WERI-Rb-1 (cell line): ENCODE results near the gene RBBP5.

Experiments used
- DNase-seq: peaks from one replicate; pipeline ENCODE4 v3.0.0-alpha.2; 2020
- H3K27ac ChIP-seq: fragments of 250-450 bp; sonication (Bioruptor Pico); 2 replicates; pipeline ENCODE4 v1.5.1; 2020; ENCODE audit warnings: mild to moderate bottlenecking, moderate library complexity
- H3K27me3 ChIP-seq: fragments of 250-450 bp; sonication (Bioruptor Pico); 2 replicates; pipeline ENCODE4 v1.5.1; 2021; ENCODE audit warnings: mild to moderate bottlenecking, low read depth, moderate library complexity; ENCODE audit not compliant: insufficient read depth, severe bottlenecking
- H3K36me3 ChIP-seq: fragments of 250-450 bp; sonication (Bioruptor Pico); 2 replicates; pipeline ENCODE4 v1.5.1; 2020; ENCODE audit warnings: mild to moderate bottlenecking, moderate library complexity
- H3K4me3 ChIP-seq: 2 replicates; pipeline ENCODE4 v1.5.1; 2011; ENCODE audit warnings: low read depth, mild to moderate bottlenecking, control low read depth, low read length
- H3K9me3 ChIP-seq: fragments of 250-450 bp; sonication (Bioruptor Pico); 2 replicates; pipeline ENCODE4 v1.5.1; 2021; ENCODE audit warnings: mild to moderate bottlenecking, moderate library complexity; ENCODE audit not compliant: severe bottlenecking
- TF ChIP-seq, protein P1 (sequence below): IDR thresholded peaks from 2 replicates; pipeline ENCODE4 v1.5.1; 2011; ENCODE audit warnings: low read depth, mild to moderate bottlenecking, control low read depth, inconsistent platforms, low read length

Gene RBBP5

DNA sequence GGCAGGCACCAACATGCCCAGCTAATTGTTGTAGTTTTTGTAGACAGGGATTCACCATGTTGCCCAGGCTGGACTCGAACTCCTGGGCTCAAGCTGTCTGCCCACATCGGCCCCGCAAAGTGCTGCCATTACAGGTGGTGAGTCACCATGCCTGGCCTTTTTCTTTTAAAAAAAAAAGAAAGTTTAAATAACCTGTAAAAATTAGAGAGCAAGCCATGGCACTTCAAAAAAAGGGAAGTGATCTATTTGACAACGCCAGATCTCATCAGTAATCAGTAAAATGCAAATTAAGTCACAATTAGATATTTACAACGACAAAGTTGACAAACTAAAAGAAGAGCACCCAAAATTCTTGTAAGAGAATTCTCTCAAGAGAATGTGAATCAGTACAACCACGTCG lies 2.9 kb upstream of the RBBP5 start:
- Histone ChIP-seq H3K4me3 (no peak overlapping the region), H3K27me3 (no peaks in the 10 kb centered on the region), H3K9me3 (no peaks in the 10 kb centered on the region), H3K27ac (no peak overlapping the region), H3K36me3 (peaks cover 11% of the 10 kb centered on the region)
- no peak for DNase-seq
- TF ChIP-seq, protein P1, sequence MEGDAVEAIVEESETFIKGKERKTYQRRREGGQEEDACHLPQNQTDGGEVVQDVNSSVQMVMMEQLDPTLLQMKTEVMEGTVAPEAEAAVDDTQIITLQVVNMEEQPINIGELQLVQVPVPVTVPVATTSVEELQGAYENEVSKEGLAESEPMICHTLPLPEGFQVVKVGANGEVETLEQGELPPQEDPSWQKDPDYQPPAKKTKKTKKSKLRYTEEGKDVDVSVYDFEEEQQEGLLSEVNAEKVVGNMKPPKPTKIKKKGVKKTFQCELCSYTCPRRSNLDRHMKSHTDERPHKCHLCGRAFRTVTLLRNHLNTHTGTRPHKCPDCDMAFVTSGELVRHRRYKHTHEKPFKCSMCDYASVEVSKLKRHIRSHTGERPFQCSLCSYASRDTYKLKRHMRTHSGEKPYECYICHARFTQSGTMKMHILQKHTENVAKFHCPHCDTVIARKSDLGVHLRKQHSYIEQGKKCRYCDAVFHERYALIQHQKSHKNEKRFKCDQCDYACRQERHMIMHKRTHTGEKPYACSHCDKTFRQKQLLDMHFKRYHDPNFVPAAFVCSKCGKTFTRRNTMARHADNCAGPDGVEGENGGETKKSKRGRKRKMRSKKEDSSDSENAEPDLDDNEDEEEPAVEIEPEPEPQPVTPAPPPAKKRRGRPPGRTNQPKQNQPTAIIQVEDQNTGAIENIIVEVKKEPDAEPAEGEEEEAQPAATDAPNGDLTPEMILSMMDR = no peak

DNA sequence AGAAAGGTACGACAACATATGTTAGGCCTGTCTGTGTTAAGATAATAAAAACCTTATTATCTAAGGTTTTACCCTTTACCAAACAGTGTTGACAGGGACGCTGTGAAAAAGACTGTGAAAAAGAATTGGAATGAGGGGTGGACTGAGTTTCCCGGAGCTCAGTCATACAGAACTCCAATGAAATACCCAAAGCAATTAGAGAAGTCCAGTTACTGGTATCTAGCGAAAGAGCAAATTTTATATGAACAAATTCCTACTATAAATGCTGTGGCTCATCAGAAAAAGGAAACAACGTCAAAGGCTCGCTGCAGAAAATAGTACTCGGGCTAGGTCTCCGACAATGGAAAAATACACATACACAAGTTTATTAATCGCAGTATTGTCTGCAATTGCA lies 708 bp upstream of the RBBP5 start:
- Histone ChIP-seq H3K9me3 (no peaks in the 10 kb centered on the region), H3K4me3 (peak overlapping the region; percentile 79), H3K27ac (peak overlapping the region; percentile 98), H3K27me3 (no peaks in the 10 kb centered on the region), H3K36me3 (peaks cover 33% of the 10 kb centered on the region)
- no peak for DNase-seq
- TF ChIP-seq, protein P1 = no peak

DNA sequence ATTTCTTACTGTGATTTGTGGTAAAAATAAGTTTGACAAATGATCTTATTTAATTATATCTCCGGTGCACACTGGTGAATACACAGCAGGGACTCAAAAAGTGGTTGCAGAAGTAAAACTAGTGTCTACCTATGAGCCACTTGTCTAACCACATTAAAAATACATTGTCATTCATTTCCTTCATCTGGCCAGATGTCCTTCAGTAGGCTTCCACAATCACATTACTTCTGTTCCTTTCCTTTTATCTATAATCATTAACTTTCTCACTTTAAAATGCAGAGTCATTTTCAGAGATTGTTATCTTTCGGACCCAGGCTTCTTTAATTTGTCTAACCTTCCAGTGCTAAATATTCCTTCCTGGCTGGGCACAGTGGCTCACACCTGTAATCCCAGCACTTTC lies 3.0 kb downstream of the RBBP5 start:
- no peak for DNase-seq
- no peak overlapping the region for H3K27ac ChIP-seq
- TF ChIP-seq, protein P1 = no peak
- peaks cover 69% of the 10 kb centered on the region for H3K36me3 ChIP-seq
- no peaks in the 10 kb centered on the region for H3K9me3 ChIP-seq
- no peaks in the 10 kb centered on the region for H3K27me3 ChIP-seq
- H3K4me3 ChIP-seq = no peak overlapping the region

DNA sequence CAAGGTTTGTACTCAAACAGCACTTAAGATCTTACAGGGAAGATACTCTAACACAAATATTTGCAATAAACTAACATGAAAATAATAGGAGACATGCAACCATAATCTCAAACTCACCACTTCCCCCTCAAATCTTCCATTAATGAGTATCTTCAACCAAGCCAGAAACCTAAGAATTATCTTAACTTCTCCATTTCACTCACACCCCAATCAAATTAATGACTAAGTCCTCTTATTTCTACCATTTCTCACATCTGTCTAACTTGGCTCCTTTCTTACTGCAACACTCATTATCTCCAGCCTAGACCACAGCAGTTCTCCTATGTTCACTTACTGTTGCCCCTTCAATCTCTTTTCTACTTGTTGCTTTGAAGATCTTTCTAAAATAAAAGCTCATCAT lies 10.4 kb downstream of the RBBP5 start:
- DNase-seq = no peak
- H3K27ac ChIP-seq = no peak overlapping the region
- no peaks in the 10 kb centered on the region for H3K9me3 ChIP-seq
- TF ChIP-seq, protein P1 = no peak
- H3K36me3 ChIP-seq = peaks cover 79% of the 10 kb centered on the region
- H3K4me3 ChIP-seq = no peak overlapping the region
- no peaks in the 10 kb centered on the region for H3K27me3 ChIP-seq

GRCh38 chr1:205109711-205110110 lies 12.1 kb downstream of the RBBP5 start:
- H3K4me3 ChIP-seq = no peak overlapping the region
- H3K9me3 ChIP-seq = no peaks in the 10 kb centered on the region
- no peak overlapping the region for H3K27ac ChIP-seq
- peaks cover 81% of the 10 kb centered on the region for H3K36me3 ChIP-seq
- no peaks in the 10 kb centered on the region for H3K27me3 ChIP-seq
- DNase-seq = no peak
- TF ChIP-seq, protein P1 = no peak

DNA sequence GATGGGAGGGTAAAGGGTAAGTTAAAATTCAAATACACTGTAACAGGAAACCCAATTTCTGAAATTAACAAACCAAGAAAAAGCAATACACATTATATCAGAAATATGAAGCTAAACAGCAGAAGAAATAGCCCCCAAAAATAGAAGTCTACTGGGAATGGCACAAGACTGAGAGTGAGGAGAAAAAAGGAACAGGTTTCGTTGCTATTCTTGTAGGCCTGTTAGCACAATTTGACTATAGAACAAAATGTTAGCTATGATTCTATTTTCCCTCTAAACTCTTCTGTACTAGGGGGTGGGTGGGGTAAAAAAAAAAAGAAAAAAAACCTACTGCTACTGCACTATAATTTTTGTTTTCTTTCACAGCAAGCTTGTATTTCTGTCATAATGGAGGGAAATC lies 12.5 kb downstream of the RBBP5 start:
- Histone ChIP-seq H3K27ac (no peak overlapping the region), H3K9me3 (no peaks in the 10 kb centered on the region), H3K27me3 (no peaks in the 10 kb centered on the region), H3K4me3 (no peak overlapping the region), H3K36me3 (peaks cover 81% of the 10 kb centered on the region)
- DNase-seq = no peak
- TF ChIP-seq, protein P1 = no peak
